Right renal pelvis (tissue), 4 donors: Measurements from ENCODE around the gene CDK12. TPM values are rescaled to one million over a fixed set of nuclear protein-coding genes. Genes with fewer than 3 reads are reported as not detected.

Experiments
- DNase-seq, 4 donors: peaks; one replicate each; pipeline ENCODE4 v3.0.0-alpha.2; 2013; ENCODE audit warnings: low read depth in 4 of 4, low spot score in 3 of 4, missing footprints in 1 of 4
- polyA plus RNA-seq, 4 donors: library from polyadenylated mRNA; unstranded; fragments of 120-200 nt; gene quantifications; one replicate each; pipeline ENCODE4 v1.2.1, GENCODE V29; 2013; ENCODE audit not compliant: insufficient read length in 4 of 4

Gene CDK12
- polyA plus RNA-seq, 4 donors, result 48.6 to 58.0 (median 53.2) TPM

- DNase-seq, result peak in 1 of 4 donors; percentile 37
Measured at GRCh38 chr17:39547713-39548478, 86.6 kb downstream of the CDK12 start.

- no peak for DNase-seq
Measured at GRCh38 chr17:39548494-39549225, 87.4 kb downstream of the CDK12 start.

- DNase-seq, result no peak
Measured at GRCh38 chr17:39549747-39550573, 88.7 kb downstream of the CDK12 start.

GRCh38 chr17:39551879-39552278, 90.6 kb downstream of the CDK12 start:
- no peak for DNase-seq

- no peak for DNase-seq
Measured at GRCh38 chr17:39553341-39553945, 92.2 kb downstream of the CDK12 start.

GRCh38 chr17:39555368-39555767, 94.1 kb downstream of the CDK12 start:
- no peak for DNase-seq

- no peak for DNase-seq
Measured at GRCh38 chr17:39556423-39556822, 95.1 kb downstream of the CDK12 start.

- no peak for DNase-seq
Measured at GRCh38 chr17:39562395-39562794, 101.1 kb downstream of the CDK12 start.

GRCh38 chr17:39562976-39563375, 101.7 kb downstream of the CDK12 start:
- no peak for DNase-seq

GRCh38 chr17:39563476-39563875, 102.2 kb downstream of the CDK12 start:
- DNase-seq, result no peak

- no peak for DNase-seq
Measured at GRCh38 chr17:39564211-39564848, 103.0 kb downstream of the CDK12 start.

- no peak for DNase-seq
Measured at GRCh38 chr17:39566094-39566850, 105.0 kb downstream of the CDK12 start.

- DNase-seq, result no peak
Measured at GRCh38 chr17:39568702-39569101, 107.4 kb downstream of the CDK12 start.

- no peak for DNase-seq
Measured at GRCh38 chr17:39569126-39569525, 107.8 kb downstream of the CDK12 start.

- DNase-seq, result no peak
Measured at GRCh38 chr17:39572121-39572520, 110.8 kb downstream of the CDK12 start.

- DNase-seq, result peak in 3 of 4 donors; percentile 40 to 54 (median 40)
Measured at GRCh38 chr17:39573447-39574298, 112.4 kb downstream of the CDK12 start.

- no peak for DNase-seq
Measured at GRCh38 chr17:39576187-39576586, 114.9 kb downstream of the CDK12 start.

GRCh38 chr17:39578272-39578671, 117.0 kb downstream of the CDK12 start:
- no peak for DNase-seq
